Mononuclear cell (primary cell): ENCODE measurements around the gene PSENEN. TPM values are rescaled to one million over a fixed set of nuclear protein-coding genes. Genes with fewer than 3 reads are reported as not detected.

Experiments used
- H3K27me3 ChIP-seq: 2 replicates; pipeline ENCODE4 v1.6.0; 2011; ENCODE audit warnings: low read length, control low read depth; ENCODE audit not compliant: insufficient read depth
- H3K4me1 ChIP-seq: 2 replicates; pipeline ENCODE4 v1.5.1; 2011; ENCODE audit warnings: mild to moderate bottlenecking, low read length, control low read depth; ENCODE audit not compliant: insufficient read depth
- H3K4me3 ChIP-seq: 2 replicates; pipeline ENCODE4 v1.5.1; 2011; ENCODE audit warnings: mild to moderate bottlenecking, low read length, moderate library complexity
- H3K9me3 ChIP-seq: 2 replicates; pipeline ENCODE4 v1.5.1; 2011; ENCODE audit warnings: low read depth, mild to moderate bottlenecking, control low read depth, low read length
- total RNA-seq: library from RNA; depleted of rRNA; stranded (reverse); fragments of >200 nt; gene quantifications from one replicate; pipeline ENCODE4 v1.2.3, GENCODE V29; 2012

The PSENEN gene
- 8.0 TPM for total RNA-seq

GRCh38 chr19:35745328-35746086, at the start of gene PSENEN, which contains the start of gene U2AF1L4:
PSENEN (plus strand) TSS chr19:35745651; CDS start chr19:35745931, 280 bp downstream.
U2AF1L4 (minus strand) TSS chr19:35745418; CDS start chr19:35745391, 27 bp downstream.
- Histone ChIP-seq H3K4me1 (peaks cover 66% of the 10 kb centered on the region), H3K9me3 (no peaks in the 10 kb centered on the region)

GRCh38 chr19:35695895-35696422, 49.5 kb upstream of the PSENEN start:
- no peaks in the 10 kb centered on the region for H3K27me3 ChIP-seq
- H3K9me3 ChIP-seq, result no peaks in the 10 kb centered on the region
- no peaks in the 10 kb centered on the region for H3K4me1 ChIP-seq
- H3K4me3 ChIP-seq, result no peak overlapping the region

More at GRCh38 chr19:35745328-35746086, at the start of gene PSENEN, which contains the start of gene U2AF1L4:
- H3K27me3 ChIP-seq, result no peaks in the 10 kb centered on the region
- peak within 1 kb of the TSS; percentile 86 for H3K4me3 ChIP-seq

- Histone ChIP-seq H3K4me1 (peaks cover under 1% of the 10 kb centered on the region), H3K27me3 (no peaks in the 10 kb centered on the region), H3K9me3 (no peaks in the 10 kb centered on the region), H3K4me3 (no peak overlapping the region)
These were observed 48.6 kb upstream of the PSENEN start for GRCh38 chr19:35696835-35697234.

- Histone ChIP-seq H3K4me3 (peak overlapping the region; percentile 45), H3K9me3 (no peaks in the 10 kb centered on the region), H3K4me1 (peaks cover 12% of the 10 kb centered on the region), H3K27me3 (no peaks in the 10 kb centered on the region)
These were observed 43.0 kb upstream of the PSENEN start for GRCh38 chr19:35702223-35703012.

GRCh38 chr19:35703343-35703742, 42.1 kb upstream of the PSENEN start:
- Histone ChIP-seq H3K4me1 (peaks cover 12% of the 10 kb centered on the region), H3K27me3 (no peaks in the 10 kb centered on the region), H3K4me3 (no peak overlapping the region), H3K9me3 (no peaks in the 10 kb centered on the region)

GRCh38 chr19:35704218-35704617, 41.2 kb upstream of the PSENEN start, which contains the start of gene ZBTB32:
ZBTB32 (plus strand) TSS chr19:35704558; CDS start chr19:35714627, 10,069 bp downstream.
- H3K4me1 ChIP-seq, result peaks cover 12% of the 10 kb centered on the region
- no peaks in the 10 kb centered on the region for H3K9me3 ChIP-seq
- H3K4me3 ChIP-seq, result no peak within 1 kb of the TSS
- H3K27me3 ChIP-seq, result no peaks in the 10 kb centered on the region

GRCh38 chr19:35708391-35708790, 37.1 kb upstream of the PSENEN start:
- H3K4me3 ChIP-seq, result no peak overlapping the region
- H3K27me3 ChIP-seq, result no peaks in the 10 kb centered on the region
- H3K9me3 ChIP-seq, result no peaks in the 10 kb centered on the region
- peaks cover 23% of the 10 kb centered on the region for H3K4me1 ChIP-seq

GRCh38 chr19:35710784-35711723, 34.4 kb upstream of the PSENEN start:
- Histone ChIP-seq H3K9me3 (no peaks in the 10 kb centered on the region), H3K4me1 (peaks cover 47% of the 10 kb centered on the region), H3K4me3 (no peak overlapping the region), H3K27me3 (no peaks in the 10 kb centered on the region)

- Histone ChIP-seq H3K27me3 (no peaks in the 10 kb centered on the region), H3K9me3 (no peaks in the 10 kb centered on the region), H3K4me3 (no peak overlapping the region), H3K4me1 (peaks cover 53% of the 10 kb centered on the region)
These were observed 32.6 kb upstream of the PSENEN start for GRCh38 chr19:35712567-35713505.

GRCh38 chr19:35713506-35713850, 32.0 kb upstream of the PSENEN start:
- H3K4me3 ChIP-seq, result no peak overlapping the region
- H3K27me3 ChIP-seq, result no peaks in the 10 kb centered on the region
- H3K9me3 ChIP-seq, result no peaks in the 10 kb centered on the region
- peaks cover 54% of the 10 kb centered on the region for H3K4me1 ChIP-seq

- no peaks in the 10 kb centered on the region for H3K9me3 ChIP-seq
- H3K4me1 ChIP-seq, result peaks cover 59% of the 10 kb centered on the region
- H3K27me3 ChIP-seq, result no peaks in the 10 kb centered on the region
- no peak overlapping the region for H3K4me3 ChIP-seq
These were observed 31.5 kb upstream of the PSENEN start for GRCh38 chr19:35713904-35714495.

- no peaks in the 10 kb centered on the region for H3K9me3 ChIP-seq
- no peak overlapping the region for H3K4me3 ChIP-seq
- H3K4me1 ChIP-seq, result peaks cover 67% of the 10 kb centered on the region
- H3K27me3 ChIP-seq, result no peaks in the 10 kb centered on the region
These were observed 30.7 kb upstream of the PSENEN start for GRCh38 chr19:35714601-35715354.

- Histone ChIP-seq H3K27me3 (no peaks in the 10 kb centered on the region), H3K4me1 (peaks cover 70% of the 10 kb centered on the region), H3K4me3 (no peak overlapping the region), H3K9me3 (no peaks in the 10 kb centered on the region)
These were observed 30.1 kb upstream of the PSENEN start for GRCh38 chr19:35715355-35715809.
